ENCODE results near the gene MCF2L2.

DNA sequence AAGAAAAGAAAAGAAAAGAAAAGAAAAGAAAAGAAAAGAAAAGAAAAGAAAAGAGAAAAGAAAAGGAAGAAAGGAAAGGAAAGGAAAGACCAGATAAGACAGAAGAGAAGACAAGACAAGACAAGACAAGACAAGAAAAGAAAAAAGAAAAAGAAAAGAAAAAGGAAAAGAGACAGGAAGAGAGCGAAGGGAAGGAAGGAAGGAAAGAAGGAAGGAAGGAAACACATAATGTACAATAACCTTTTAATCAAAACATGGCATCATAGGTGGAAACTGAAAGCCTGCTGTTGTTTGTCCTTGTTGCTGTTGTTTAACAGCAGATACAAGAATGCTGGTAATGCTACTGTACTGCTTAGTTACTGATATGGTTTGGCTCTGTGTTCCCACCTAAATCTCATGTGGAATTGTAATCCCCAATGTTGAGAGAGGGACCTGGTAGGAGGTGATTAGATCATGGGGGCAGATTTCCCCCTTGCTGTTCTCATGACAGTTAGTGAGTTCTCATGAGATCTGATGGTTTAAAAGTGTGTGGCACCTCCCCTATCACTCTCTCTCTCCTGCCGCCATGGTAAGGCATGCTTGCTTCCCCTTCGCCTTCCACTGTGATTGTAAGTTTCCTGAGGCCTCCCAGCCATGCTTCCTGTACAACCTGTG, 67.3 kb downstream of the MCF2L2 start:
- TF ChIP-seq CTCF (IDR thresholded peaks at IDR 0.05) (no peak), POLR2A (IDR thresholded peaks at IDR 0.05) (no peak)
